Activated T-helper 2 cell treated with anti-CD3 and anti-CD28 coated beads, Interferon-gamma antibody, Interleukin-2, Interleukin-4, amounts not matched to agents 10 μg/mL and 5 μg/mL and 100 μg/mL, durations not matched to agents 14 hours and 24 hours and 36 hours (primary cell): ENCODE measurements around the gene TRMT2A. TPM values are rescaled to one million over a fixed set of nuclear protein-coding genes. Genes with fewer than 3 reads are reported as not detected.
A peak's percentile ranks its signal among the peaks of the same experiment; 100 is the strongest.

Experiments
- DNase-seq: peaks from one replicate; pipeline ENCODE4 v3.0.0; 2021; ENCODE audit warnings: low spot score
- H3K27ac Mint-ChIP-seq: one replicate; pipeline ENCODE4 v1.8.0; 2021; ENCODE audit warnings: mixed read lengths
- H3K27me3 Mint-ChIP-seq: one replicate; pipeline ENCODE4 v1.8.0; 2021; ENCODE audit warnings: low read depth, mixed read lengths
- H3K36me3 Mint-ChIP-seq: one replicate; pipeline ENCODE4 v1.8.0; 2021; ENCODE audit warnings: low read depth, mixed read lengths
- H3K4me1 Mint-ChIP-seq: one replicate; pipeline ENCODE4 v1.8.0; 2021; ENCODE audit warnings: low read depth, mixed read lengths
- H3K4me3 Mint-ChIP-seq: one replicate; pipeline ENCODE4 v1.8.0; 2021; ENCODE audit warnings: low read depth, mild to moderate bottlenecking, moderate library complexity, mixed read lengths
- H3K9me3 Mint-ChIP-seq: one replicate; pipeline ENCODE4 v1.8.0; 2021; ENCODE audit warnings: mixed read lengths
- intact Hi-C: fragments of 100-400 bp; cut with micrococcal nuclease; formaldehyde crosslinking; loops from one replicate; pipeline ENCODE4 v1.15.1; 2023
- total RNA-seq: library from RNA; stranded (reverse); gene quantifications from 2 replicates; pipeline ENCODE4 v1.2.3, GENCODE V29; 2022

TRMT2A gene
- total RNA-seq, 1 donor from 2014 or later = 94.1 TPM

DNA sequence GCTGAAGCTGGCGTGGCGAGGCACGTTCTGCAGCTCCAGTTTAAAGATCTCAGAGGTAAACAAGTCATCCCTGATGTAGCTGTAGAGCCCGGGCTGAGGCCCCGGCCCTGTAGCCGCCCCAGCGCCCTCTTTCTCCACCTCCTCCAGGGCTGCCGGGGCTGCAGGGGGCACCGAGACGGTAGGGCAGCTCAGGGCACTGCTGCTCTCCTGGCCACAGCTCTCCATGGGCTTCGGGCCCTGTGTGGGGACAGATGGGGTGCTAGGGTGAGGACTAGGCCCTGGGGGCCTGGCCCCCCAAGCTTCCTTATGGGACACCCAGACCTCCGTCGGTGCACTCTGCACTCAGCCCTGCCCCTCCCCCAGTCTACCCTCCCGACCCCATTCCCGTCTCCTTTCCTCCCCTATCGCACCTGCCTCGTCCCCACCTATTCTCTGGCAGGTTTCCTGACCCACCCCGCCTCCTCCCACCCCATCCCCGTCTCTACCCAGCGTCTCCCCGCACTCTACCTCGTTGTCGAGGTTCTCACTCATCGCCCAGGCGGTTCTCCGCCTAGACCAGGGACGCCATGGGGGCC, 563 bp downstream of the TRMT2A start:
- Mint-ChIP-seq H3K36me3 (peaks cover 76% of the 10 kb centered on the region), H3K4me1 (peaks cover 25% of the 10 kb centered on the region), H3K27me3 (no peaks in the 10 kb centered on the region), H3K9me3 (no peaks in the 10 kb centered on the region), H3K4me3 (peak overlapping the region; percentile 94), H3K27ac (peak overlapping the region; percentile 97)
- DNase-seq = no peak
- intact Hi-C loops = loop anchor here (2.0 to 5.0 kb wide), 5 partner anchors 16 to 886 kb away; partner anchors contain the start of genes DGCR8, TANGO2 and THAP7

DNA sequence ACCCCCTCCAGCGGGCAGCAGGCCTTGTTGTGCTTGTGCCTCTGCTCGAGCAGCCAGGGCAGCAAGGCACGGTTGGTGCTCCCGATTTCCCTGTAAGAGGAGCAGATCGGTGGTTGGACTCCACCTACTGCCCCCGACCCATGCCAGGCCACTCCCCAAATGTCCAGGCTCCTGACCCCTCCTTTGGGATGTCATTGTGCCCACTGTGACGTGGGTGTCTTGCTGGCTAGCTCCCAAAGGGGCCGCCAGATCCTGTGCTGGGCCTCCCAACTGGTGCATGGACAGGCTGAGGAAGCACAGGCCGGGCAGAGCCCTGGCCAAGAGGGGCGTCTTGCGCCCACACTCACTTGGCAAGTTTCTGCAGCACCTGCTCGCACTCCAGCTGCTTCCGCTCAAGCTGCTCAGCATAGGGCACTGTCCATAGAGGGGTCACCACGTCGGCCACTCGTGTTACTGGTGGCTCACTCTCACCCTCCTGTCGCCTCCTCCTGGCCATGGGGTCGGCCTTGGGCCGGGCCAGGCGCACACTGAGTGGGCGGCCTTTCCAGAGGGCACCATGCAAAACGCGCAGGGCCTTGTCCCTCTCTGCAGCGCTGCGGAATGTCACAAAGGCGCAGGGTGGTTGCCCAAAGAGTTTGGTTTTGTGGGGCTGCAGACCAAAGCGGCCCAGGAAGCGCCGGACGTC, 1.2 kb downstream of the TRMT2A start, which contains the start of gene RANBP1:
RANBP1 (plus strand) TSS at position 414 of the 685 bp plus-strand sequence; CDS start at position 495, 81 bp downstream.
- intact Hi-C loops = loop anchor here (2.0 to 5.0 kb wide), 5 partner anchors 15 to 886 kb away; partner anchors contain the start of genes DGCR8, TANGO2 and THAP7
- Mint-ChIP-seq H3K36me3 (peaks cover 76% of the 10 kb centered on the region), H3K27me3 (no peaks in the 10 kb centered on the region), H3K9me3 (no peaks in the 10 kb centered on the region), H3K4me1 (peaks cover 30% of the 10 kb centered on the region), H3K27ac (peak within 1 kb of the TSS; percentile 97), H3K4me3 (peak within 1 kb of the TSS; percentile 94)
- no peak for DNase-seq

DNA sequence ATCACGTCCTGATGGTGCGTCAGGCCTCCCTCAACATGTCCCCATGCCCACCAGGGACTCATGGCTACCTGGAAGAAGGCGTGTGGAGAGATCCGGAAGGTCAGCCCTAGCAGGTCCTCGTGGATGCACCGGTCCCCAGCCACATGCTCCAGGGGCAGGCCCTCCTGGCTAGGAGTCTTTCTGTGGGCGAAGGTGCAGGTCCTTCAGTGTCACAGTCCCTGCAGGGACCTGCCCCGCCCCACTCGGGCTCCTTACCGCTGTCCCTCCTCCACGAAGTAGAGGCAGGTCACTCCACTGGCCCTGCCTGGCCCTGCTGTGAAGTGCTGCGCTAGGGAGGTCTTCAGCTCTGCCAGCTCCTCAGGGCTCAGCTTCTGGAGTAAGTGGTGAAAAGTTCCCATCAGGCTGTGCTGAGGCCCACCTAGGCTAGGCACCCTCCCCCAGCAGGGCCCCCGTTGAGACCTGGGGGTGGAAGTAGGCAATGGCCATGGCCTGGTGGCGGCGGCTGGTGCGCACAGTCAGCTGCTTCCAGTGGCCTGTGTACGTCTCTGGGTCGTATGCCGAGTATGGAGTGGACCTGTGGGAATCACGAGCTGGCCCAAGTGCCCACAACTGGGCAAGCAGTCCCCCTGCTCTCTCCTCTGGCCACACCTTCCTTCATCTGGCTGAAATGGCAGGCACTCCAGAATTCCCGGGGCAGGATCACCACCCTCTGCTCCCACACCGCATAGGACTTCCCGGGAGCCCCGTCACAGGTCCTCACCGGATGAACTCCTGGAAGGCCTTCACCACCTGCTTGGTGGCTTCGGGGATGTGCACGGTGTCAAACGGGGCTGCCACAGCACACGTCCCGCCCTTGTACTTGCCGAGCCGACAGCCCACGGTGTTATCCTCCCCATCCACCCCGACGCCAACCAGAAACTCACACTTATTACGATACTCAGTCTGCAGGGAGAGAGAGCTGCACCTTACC, 2.2 kb downstream of the TRMT2A start:
- peaks cover 29% of the 10 kb centered on the region for H3K4me1 Mint-ChIP-seq
- H3K27me3 Mint-ChIP-seq = no peaks in the 10 kb centered on the region
- peaks cover 73% of the 10 kb centered on the region for H3K36me3 Mint-ChIP-seq
- no peak for DNase-seq
- H3K4me3 Mint-ChIP-seq = peak overlapping the region; percentile 76
- peak overlapping the region; percentile 65 for H3K27ac Mint-ChIP-seq
- no peaks in the 10 kb centered on the region for H3K9me3 Mint-ChIP-seq
- intact Hi-C loops = loop anchor here (5.0 kb wide), 2 partner anchors 257 to 888 kb away; partner anchors contain the start of gene THAP7

DNA sequence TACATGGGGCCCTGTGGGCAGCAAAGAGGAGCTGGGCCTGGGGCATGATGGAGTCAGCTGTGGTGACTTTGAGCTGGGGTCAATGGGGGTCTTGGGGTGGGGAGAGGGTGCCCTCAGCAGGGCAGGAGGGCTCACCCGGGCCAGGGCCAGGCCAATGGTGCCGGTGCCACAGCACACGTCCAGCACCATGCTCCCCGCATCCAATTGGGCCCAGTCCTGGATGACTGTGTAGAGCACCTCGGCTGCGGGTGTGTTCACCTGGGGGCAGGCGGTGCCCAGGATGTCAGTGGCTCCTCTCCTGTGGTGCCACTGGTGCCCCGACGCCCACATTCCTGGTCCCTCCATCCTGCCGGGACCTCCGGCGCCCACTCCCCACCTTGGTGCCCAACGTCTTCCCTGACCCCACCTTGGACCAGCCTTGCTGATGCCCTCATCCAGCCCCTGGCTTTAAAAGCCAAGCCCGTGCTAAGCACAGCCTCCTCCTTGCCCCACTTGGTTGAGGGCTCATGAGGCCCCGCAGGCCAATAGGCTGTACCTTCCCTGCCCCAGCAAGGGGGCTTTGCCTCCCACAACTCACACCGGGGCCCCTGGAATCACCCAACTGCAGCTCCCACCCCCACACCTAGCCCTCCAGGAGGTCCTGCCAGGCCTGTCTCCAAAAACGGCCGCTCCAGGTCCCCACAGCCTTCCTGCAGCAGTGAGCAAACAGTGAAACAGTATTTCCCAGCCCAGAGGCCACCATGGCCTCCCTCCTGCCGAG, 3.3 kb downstream of the TRMT2A start:
- H3K4me1 Mint-ChIP-seq = peaks cover 25% of the 10 kb centered on the region
- DNase-seq = no peak
- H3K27ac Mint-ChIP-seq = no peak overlapping the region
- H3K36me3 Mint-ChIP-seq = peaks cover 68% of the 10 kb centered on the region
- H3K4me3 Mint-ChIP-seq = peak overlapping the region; percentile 1
- intact Hi-C loops = no loop called here
- no peaks in the 10 kb centered on the region for H3K9me3 Mint-ChIP-seq
- no peaks in the 10 kb centered on the region for H3K27me3 Mint-ChIP-seq

DNA sequence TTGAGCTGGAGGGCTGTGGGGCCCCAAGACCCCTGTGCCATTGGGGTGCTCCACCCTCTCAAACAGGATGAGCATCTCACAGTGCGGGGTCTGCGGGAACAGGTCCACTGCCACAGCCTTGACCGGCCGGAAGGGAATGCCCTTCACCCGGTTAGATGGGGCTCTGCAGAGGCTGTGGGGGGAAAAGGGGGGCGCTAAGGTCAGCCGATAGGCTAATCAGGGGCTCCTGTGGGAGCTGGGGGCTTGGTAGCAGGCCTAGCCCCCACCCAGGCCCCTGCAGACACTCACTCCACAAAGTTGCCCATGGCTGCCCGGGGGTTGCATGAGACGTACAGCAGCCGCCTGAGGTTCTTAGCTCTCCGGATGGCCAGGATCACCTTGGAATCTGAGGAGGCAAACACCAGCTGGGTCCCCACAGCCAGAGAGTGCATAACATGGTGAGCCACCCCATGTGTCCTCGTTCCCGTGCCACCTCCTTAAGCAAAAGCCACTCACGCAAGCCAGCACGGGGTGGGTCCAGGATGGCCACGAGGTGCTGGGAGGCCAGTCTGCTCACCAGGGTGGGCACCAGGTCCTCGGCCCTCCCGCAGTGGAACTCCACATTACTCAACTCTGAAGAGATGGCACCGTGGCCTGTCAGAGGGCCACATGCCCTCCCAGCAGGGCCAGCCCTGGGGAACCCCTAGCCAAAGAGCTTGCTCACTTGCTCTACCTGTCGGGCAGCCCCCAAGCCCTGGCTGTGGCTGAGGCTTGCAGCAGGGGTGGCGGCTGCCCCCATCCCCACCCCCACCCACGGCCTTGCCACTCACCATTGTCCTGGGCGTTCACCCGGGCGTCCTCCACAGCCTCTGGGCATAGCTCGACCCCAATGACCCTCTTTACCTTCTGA, 4.2 kb downstream of the TRMT2A start:
- Mint-ChIP-seq H3K36me3 (peaks cover 63% of the 10 kb centered on the region), H3K27ac (peak overlapping the region; percentile 82), H3K4me1 (peaks cover 22% of the 10 kb centered on the region), H3K4me3 (no peak overlapping the region), H3K9me3 (no peaks in the 10 kb centered on the region), H3K27me3 (no peaks in the 10 kb centered on the region)
- intact Hi-C loops = no loop called here
- DNase-seq = no peak

DNA sequence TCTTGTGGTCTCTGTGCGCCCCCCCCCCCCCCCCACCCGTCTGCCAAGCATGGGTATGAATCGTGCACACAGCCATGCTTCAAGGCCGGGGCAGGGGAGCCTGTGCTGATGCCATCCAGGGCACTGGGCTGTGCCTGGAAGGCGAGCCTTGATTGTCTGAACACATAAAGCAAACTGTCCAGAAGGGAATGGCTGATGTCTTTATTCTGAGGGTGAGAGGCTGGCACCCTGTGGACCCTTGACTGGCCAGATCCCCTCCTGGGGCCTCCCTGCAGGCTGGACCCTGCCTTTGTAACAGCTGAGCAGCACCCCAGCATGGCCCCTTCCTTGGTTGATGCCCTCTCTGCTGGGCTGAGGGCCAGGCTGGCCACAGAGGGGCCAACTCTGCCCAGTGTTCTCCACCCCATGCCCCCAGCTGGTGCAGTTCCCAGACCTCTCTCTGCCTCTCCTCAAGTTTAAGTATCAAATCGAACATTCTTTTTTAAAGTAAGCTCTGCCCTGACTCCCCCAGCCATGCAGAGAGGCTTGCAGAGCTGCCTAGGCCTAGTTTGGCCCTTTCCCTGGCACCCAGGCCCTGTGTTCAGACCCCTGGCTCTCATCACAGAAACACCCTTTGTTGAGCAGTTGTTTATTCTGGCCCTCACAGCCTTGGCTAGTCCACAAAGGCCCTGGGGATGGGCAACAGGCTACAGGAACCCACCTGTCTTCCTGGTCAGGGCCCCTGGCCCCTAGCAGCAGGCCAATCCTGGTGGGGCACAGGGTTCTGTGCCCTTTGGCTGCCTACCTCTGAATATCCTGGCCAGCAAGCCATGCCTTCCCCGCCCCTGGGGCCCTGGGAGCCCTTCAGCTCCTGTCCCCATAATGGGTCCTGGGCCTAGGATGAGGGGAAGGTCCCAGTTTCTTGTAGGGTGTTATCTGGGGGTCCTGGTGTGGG, 5.1 kb downstream of the TRMT2A start:
- H3K9me3 Mint-ChIP-seq = no peaks in the 10 kb centered on the region
- H3K4me1 Mint-ChIP-seq = peaks cover 22% of the 10 kb centered on the region
- H3K36me3 Mint-ChIP-seq = peaks cover 68% of the 10 kb centered on the region
- peak overlapping the region; percentile 82 for H3K27ac Mint-ChIP-seq
- DNase-seq = no peak
- no peaks in the 10 kb centered on the region for H3K27me3 Mint-ChIP-seq
- intact Hi-C loops = no loop called here
- H3K4me3 Mint-ChIP-seq = peak overlapping the region; percentile 23

DNA sequence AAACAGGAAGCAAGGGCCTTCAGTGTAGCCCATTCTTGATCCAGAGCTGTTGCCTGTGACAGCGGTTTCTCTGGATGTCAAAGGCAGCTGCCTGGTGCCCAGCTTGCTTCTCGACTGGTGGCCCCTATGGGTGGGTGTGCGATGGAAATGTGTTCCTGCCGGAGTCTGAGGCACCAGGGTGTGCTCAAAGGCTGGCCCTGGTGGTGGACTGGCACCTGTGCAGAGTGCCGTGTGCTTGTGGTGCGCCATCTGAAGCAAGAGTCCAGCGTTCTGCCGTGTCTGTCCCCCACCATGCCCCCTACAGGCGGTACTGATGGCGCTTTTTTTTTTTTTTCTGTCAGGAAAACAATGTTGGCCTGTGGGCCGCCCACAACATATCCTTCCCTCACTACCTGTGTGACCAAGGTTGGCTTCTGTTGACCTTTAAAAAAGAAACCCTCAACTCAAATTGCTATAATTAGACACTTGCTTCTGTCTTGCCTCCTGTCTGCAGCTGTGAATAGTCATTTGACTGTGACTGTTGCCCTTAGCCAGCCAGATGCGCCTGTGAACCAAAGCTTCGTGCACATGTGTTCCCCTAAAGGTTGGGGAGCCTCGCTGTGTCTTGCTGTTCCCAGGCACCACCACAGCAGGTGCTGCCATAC, 5.9 kb downstream of the TRMT2A start:
- intact Hi-C loops = no loop called here
- Mint-ChIP-seq H3K9me3 (no peaks in the 10 kb centered on the region), H3K4me1 (peaks cover 22% of the 10 kb centered on the region), H3K4me3 (peak overlapping the region; percentile 13), H3K36me3 (peaks cover 67% of the 10 kb centered on the region), H3K27ac (peak overlapping the region; percentile 82), H3K27me3 (no peaks in the 10 kb centered on the region)
- DNase-seq = no peak

DNA sequence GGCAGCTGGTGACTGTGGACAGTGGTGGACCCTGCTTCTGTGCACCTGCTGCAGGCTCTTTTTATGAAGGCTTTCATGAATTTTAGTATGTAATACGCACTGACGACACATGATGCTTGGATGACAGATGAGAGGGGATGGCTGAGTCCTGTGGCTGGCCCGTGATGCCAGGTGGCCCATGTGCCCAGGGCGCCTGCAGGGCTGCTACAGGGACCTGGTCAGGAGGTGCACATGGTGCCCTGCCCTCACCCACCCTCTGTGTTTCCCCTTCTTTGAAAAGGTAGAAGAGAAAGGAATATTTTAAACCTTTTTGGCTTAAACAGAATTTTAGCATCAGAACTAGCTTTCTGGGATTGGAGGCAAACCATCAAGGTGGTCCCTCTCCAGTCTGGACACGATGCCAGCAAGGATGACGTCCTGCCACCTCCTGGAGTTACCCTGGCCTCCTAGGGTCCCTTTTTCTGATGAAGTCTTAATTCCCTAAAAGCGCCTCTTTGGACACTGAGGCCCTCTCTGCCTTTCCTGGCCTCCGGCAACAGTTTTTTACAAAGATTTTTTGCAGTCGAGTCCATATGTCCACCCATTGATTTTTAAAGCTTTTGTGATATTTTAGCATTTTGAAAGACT, 6.6 kb downstream of the TRMT2A start:
- intact Hi-C loops = no loop called here
- Mint-ChIP-seq H3K27me3 (no peaks in the 10 kb centered on the region), H3K9me3 (no peaks in the 10 kb centered on the region), H3K36me3 (peaks cover 61% of the 10 kb centered on the region), H3K4me1 (peaks cover 22% of the 10 kb centered on the region), H3K4me3 (no peak overlapping the region), H3K27ac (peak overlapping the region; percentile 82)
- DNase-seq = no peak

DNA sequence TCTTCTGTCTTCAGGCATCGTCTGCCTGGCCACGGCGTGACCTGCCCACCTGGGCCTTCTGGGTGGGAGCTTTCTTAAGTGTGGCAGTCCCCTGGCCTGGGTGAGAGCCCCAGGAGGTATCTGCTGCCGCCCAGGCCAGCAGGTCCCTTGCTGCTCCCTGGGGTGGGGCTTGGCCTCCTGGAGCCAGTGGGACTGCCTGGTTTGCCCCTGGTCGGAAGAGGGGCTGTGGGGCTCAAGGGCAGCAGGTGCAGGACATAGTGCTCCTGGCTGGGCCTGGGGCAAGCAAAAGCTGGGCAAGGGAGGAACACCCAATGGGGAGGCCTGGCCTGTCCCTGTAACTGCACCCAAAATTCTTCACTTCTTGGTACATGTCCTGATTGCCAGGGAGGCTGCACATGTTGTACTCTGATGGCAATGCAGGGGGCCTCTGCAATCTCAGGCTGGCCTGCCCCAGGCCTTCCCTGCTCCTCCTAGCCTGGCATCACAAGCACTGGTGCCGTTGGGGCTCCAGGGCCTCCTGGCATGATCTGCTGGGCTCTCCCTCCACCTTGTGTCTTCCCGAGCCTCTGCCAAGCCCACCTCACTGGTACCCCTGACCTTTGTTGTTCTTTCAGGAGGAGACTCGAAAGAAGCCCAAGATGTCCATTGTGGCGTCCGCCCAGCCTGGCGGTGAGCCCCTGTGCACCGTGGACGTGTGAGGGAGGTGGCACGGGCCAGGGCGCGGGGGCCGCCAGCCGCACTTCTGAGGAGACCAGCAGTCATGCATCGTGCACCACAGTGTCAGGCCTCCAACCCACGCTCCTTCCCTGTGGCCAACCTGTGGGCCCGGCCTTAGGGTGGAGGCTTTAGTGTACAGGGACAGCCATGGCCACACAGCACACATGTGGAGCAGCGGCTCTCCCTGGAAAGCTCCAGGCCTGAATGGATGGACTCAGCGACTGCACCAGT, 7.3 kb downstream of the TRMT2A start:
- intact Hi-C loops = no loop called here
- H3K27me3 Mint-ChIP-seq = no peaks in the 10 kb centered on the region
- peaks cover 55% of the 10 kb centered on the region for H3K36me3 Mint-ChIP-seq
- peak overlapping the region; percentile 33 for H3K27ac Mint-ChIP-seq
- no peak for DNase-seq
- H3K9me3 Mint-ChIP-seq = no peaks in the 10 kb centered on the region
- peaks cover 17% of the 10 kb centered on the region for H3K4me1 Mint-ChIP-seq
- no peak overlapping the region for H3K4me3 Mint-ChIP-seq
